NT2/D1 (cell line): ENCODE results near the gene GHITM.
"Not testable (repeated sequence)": the region's sequence is repeated elsewhere in the genome, so short reads cannot be mapped to it uniquely, and the experiment has no call there.

Experiments
- DNase-seq: peaks from one replicate; pipeline ENCODE4 v3.0.0-alpha.2; 2011; ENCODE audit warnings: low read depth, low spot score
- H3K27me3 ChIP-seq: 2 replicates; pipeline ENCODE4 v1.6.0; 2011; ENCODE audit warnings: mild to moderate bottlenecking; ENCODE audit not compliant: insufficient read length, insufficient read depth
- H3K36me3 ChIP-seq: 2 replicates; pipeline ENCODE4 v1.6.1; 2011; ENCODE audit warnings: mild to moderate bottlenecking, low read length, mixed read lengths; ENCODE audit not compliant: insufficient read depth, insufficient read length
- H3K4me1 ChIP-seq: 2 replicates; pipeline ENCODE4 v1.5.1; 2011; ENCODE audit not compliant: insufficient read depth, insufficient read length
- H3K4me3 ChIP-seq: 2 replicates; pipeline ENCODE4 v1.5.1; 2011; ENCODE audit warnings: low read depth; ENCODE audit not compliant: insufficient read length
- H3K9ac ChIP-seq: 2 replicates; pipeline ENCODE4 v1.6.0; 2011; ENCODE audit warnings: low read depth; ENCODE audit not compliant: insufficient read length
- H3K9me3 ChIP-seq: 2 replicates; pipeline ENCODE4 v1.5.1; 2011; ENCODE audit warnings: mild to moderate bottlenecking, low read length; ENCODE audit not compliant: insufficient read depth
- SUZ12 ChIP-seq: IDR thresholded peaks from 2 replicates; pipeline ENCODE4 v1.6.1; 2011; ENCODE audit not compliant: insufficient read length, insufficient read depth; ENCODE audit errors: extremely low read depth
- YY1 ChIP-seq: IDR thresholded peaks from 2 replicates; pipeline ENCODE4 v1.6.1; 2011; ENCODE audit not compliant: insufficient read length, insufficient read depth
- ZNF274 ChIP-seq: IDR thresholded peaks from 2 replicates; pipeline ENCODE4 v1.6.1; 2011; ENCODE audit warnings: mild to moderate bottlenecking, low read depth, low read length

GHITM gene

GRCh38 chr10:84179059-84179710 lies 39.9 kb downstream of the GHITM start:
- TF ChIP-seq ZNF274 (no peak), YY1 (no peak), SUZ12 (no peak)

GRCh38 chr10:84180386-84180785 lies 41.1 kb downstream of the GHITM start:
- H3K9ac ChIP-seq, H3K36me3 ChIP-seq, H3K4me1 ChIP-seq, H3K27me3 ChIP-seq, H3K4me3 ChIP-seq, H3K9me3 ChIP-seq, DNase-seq: not testable (repeated sequence)

More at GRCh38 chr10:84179059-84179710, 39.9 kb downstream of the GHITM start:
- Histone ChIP-seq H3K4me1 (peaks cover 6% of the 10 kb centered on the region), H3K9me3 (no peaks in the 10 kb centered on the region; the same call in 1 of the 2 replicates), H3K9ac (no peak overlapping the region), H3K4me3 (no peak overlapping the region), H3K27me3 (no peaks in the 10 kb centered on the region), H3K36me3 (no peaks in the 10 kb centered on the region)
- no peak for DNase-seq

GRCh38 chr10:84181631-84182030 lies 42.3 kb downstream of the GHITM start:
- DNase-seq: no peak

GRCh38 chr10:84184517-84184916 lies 45.2 kb downstream of the GHITM start:
- Histone ChIP-seq H3K4me3 (no peak overlapping the region), H3K9ac (no peak overlapping the region), H3K36me3 (no peaks in the 10 kb centered on the region), H3K9me3 (no peaks in the 10 kb centered on the region; the same call in 1 of the 2 replicates), H3K4me1 (no peaks in the 10 kb centered on the region), H3K27me3 (no peaks in the 10 kb centered on the region)
- no peak for TF ChIP-seq ZNF274
- no peak for TF ChIP-seq YY1
- no peak for TF ChIP-seq SUZ12
- no peak for DNase-seq

More at GRCh38 chr10:84181631-84182030, 42.3 kb downstream of the GHITM start:
- H3K4me3 ChIP-seq: no peak overlapping the region
- H3K4me1 ChIP-seq: peaks cover 6% of the 10 kb centered on the region
- TF ChIP-seq YY1: no peak
- no peak for TF ChIP-seq SUZ12
- no peak for TF ChIP-seq ZNF274
- no peaks in the 10 kb centered on the region for H3K27me3 ChIP-seq
- no peaks in the 10 kb centered on the region for H3K36me3 ChIP-seq
- no peaks in the 10 kb centered on the region; the same call in 1 of the 2 replicates for H3K9me3 ChIP-seq
- H3K9ac ChIP-seq: no peak overlapping the region

GRCh38 chr10:84185526-84186175 lies 46.3 kb downstream of the GHITM start:
- Histone ChIP-seq H3K36me3 (no peaks in the 10 kb centered on the region), H3K27me3 (no peaks in the 10 kb centered on the region), H3K9me3 (no peaks in the 10 kb centered on the region; the same call in 1 of the 2 replicates), H3K4me1 (no peaks in the 10 kb centered on the region), H3K9ac (no peak overlapping the region), H3K4me3 (no peak overlapping the region)
- TF ChIP-seq ZNF274 (no peak), YY1 (no peak), SUZ12 (no peak)
- DNase-seq: no peak

- Histone ChIP-seq H3K27me3 (peaks cover 12% of the 10 kb centered on the region), H3K4me1 (peaks cover 2% of the 10 kb centered on the region), H3K4me3 (no peak overlapping the region), H3K36me3 (no peaks in the 10 kb centered on the region), H3K9me3 (no peaks in the 10 kb centered on the region), H3K9ac (no peak overlapping the region)
- no peak for TF ChIP-seq SUZ12
- no peak for TF ChIP-seq ZNF274
- no peak for TF ChIP-seq YY1
- no peak for DNase-seq
Measured at GRCh38 chr10:84188815-84189214, 49.5 kb downstream of the GHITM start.

- peaks cover 5% of the 10 kb centered on the region for H3K4me1 ChIP-seq
- H3K9me3 ChIP-seq: no peaks in the 10 kb centered on the region
- no peaks in the 10 kb centered on the region for H3K36me3 ChIP-seq
- H3K27me3 ChIP-seq: peaks cover 28% of the 10 kb centered on the region
- H3K4me3 ChIP-seq: no peak overlapping the region
- TF ChIP-seq ZNF274 (no peak), SUZ12 (no peak), YY1 (no peak)
- DNase-seq: no peak
- no peak overlapping the region for H3K9ac ChIP-seq
Measured at GRCh38 chr10:84190621-84191020, 51.3 kb downstream of the GHITM start.
